Fibroblast of the aortic adventitia (primary cell): ENCODE results near the gene ATG101. TPM values are rescaled to one million over a fixed set of nuclear protein-coding genes. Genes with fewer than 3 reads are reported as not detected.

Experiments
- DNase-seq: peaks from one replicate; pipeline ENCODE4 v3.0.0-alpha.2; 2010; ENCODE audit warnings: low read depth
- H3K4me3 ChIP-seq: 2 replicates; pipeline ENCODE4 v1.5.1; 2011; ENCODE audit warnings: low read depth, mild to moderate bottlenecking, control low read depth, low read length, moderate library complexity
- total RNA-seq: library from RNA; depleted of rRNA; stranded (reverse); fragments of >200 nt; gene quantifications from 2 replicates; pipeline ENCODE4 v1.2.3, GENCODE V29; 2012; ENCODE audit warnings: low replicate concordance
- TF ChIP-seq, protein P1 (sequence below): IDR thresholded peaks from 2 replicates; pipeline ENCODE4 v1.5.1; 2011; ENCODE audit warnings: mild to moderate bottlenecking, low read length, control low read depth, inconsistent platforms; ENCODE audit not compliant: insufficient read depth

ATG101 gene
- total RNA-seq, 1 donor, result 41.1 TPM

- no peak overlapping the region for H3K4me3 ChIP-seq
- no peak for DNase-seq
- TF ChIP-seq, protein P1, sequence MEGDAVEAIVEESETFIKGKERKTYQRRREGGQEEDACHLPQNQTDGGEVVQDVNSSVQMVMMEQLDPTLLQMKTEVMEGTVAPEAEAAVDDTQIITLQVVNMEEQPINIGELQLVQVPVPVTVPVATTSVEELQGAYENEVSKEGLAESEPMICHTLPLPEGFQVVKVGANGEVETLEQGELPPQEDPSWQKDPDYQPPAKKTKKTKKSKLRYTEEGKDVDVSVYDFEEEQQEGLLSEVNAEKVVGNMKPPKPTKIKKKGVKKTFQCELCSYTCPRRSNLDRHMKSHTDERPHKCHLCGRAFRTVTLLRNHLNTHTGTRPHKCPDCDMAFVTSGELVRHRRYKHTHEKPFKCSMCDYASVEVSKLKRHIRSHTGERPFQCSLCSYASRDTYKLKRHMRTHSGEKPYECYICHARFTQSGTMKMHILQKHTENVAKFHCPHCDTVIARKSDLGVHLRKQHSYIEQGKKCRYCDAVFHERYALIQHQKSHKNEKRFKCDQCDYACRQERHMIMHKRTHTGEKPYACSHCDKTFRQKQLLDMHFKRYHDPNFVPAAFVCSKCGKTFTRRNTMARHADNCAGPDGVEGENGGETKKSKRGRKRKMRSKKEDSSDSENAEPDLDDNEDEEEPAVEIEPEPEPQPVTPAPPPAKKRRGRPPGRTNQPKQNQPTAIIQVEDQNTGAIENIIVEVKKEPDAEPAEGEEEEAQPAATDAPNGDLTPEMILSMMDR, result no peak
Measured at GRCh38 chr12:52063082-52063924, 6.5 kb upstream of the ATG101 start.

DNA sequence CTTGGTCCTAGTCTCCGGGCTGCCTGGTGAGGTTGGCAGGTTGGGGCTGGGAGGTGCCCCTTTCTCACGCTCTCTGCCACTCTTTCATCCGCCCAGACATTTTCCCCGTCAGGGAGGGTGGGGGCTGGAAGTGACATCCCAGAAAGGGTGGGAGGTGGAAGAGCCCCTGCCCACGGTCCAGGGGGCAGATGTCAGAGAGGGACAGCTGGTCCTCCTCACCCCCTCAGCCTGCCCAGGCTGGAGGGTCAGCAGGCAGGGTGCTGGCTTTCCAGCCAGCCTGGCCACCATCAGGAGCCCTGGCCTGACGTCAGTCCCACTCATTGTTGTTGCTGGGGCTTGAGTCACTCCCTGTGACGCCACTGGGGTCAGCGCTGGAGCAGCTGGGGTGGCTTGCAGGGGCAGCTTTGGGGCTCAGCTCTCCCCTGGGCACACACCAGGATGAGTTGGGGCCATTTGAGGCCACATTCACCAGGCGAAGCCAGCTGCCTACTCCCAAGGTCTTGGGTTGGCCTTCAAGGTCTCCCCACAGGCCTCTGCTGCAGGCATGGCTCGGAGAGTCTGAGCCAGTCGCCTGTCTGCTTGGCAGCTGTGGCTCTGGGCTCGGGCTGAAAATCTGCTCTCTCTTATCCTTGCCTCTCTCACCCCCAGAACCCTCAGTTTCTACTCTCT lies 5.7 kb upstream of the ATG101 start:
- TF ChIP-seq, protein P1, result no peak
- H3K4me3 ChIP-seq, result no peak overlapping the region
- DNase-seq, result peak; percentile 92

- H3K4me3 ChIP-seq, result no peak overlapping the region
- TF ChIP-seq, protein P1, result no peak
- no peak for DNase-seq
Measured at GRCh38 chr12:52066346-52067080, 3.3 kb upstream of the ATG101 start.

DNA sequence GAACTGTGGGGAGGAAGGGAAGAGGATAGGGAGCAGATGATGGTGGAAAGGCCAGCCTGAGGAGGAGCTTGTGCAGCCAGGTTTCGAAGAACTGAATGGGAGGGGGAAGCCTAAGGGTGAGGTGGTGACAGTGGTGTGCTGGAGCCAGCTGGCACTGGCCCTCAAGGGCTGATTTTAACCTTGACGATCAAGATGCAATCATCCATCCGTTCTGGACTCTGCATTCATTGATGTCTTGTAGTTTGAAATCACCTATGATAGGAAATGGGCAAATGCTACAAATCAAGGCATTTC lies 2.8 kb upstream of the ATG101 start:
- H3K4me3 ChIP-seq, result no peak overlapping the region
- DNase-seq, result no peak
- TF ChIP-seq, protein P1, result no peak

GRCh38 chr12:52070185-52070925 lies 577 bp downstream of the ATG101 start:
- TF ChIP-seq, protein P1, result no peak
- peak overlapping the region; percentile 99 for H3K4me3 ChIP-seq
- peak; percentile 27 for DNase-seq
